ENCODE measurements around the gene TTC21B. TPM values are rescaled to one million over a fixed set of nuclear protein-coding genes. Genes with fewer than 3 reads are reported as not detected.
"Not testable (repeated sequence)": the region's sequence is repeated elsewhere in the genome, so short reads cannot be mapped to it uniquely, and the experiment has no call there.

TTC21B gene
- total and polyA plus RNA-seq, 5 experiments from 2014 or later, result 5.4 to 34.3 (median 7.7) TPM

GRCh38 chr2:165872101-165872791, 81.3 kb downstream of the TTC21B start:
- POLR2A ChIA-PET, result no interaction called here
- ATAC-seq (no peak), DNase-seq (no peak)
- H3K9me3 Mint-ChIP-seq, result no peaks in the 10 kb centered on the region
- H3K27me3 Mint-ChIP-seq, result no peaks in the 10 kb centered on the region
- peaks cover 0 to 33% (median 11%) of the 10 kb centered on the region in 3 donors for H3K36me3 Mint-ChIP-seq
- H3K4me1 Mint-ChIP-seq, result peaks cover 0 to 12% (median 6%) of the 10 kb centered on the region in 4 donors
- H3K27ac Mint-ChIP-seq, result peak overlapping the region in 1 of 10 donors; percentile 3
- H3K4me3 Mint-ChIP-seq, result no peak overlapping the region

- no peak for DNase-seq
- H3K27me3 Mint-ChIP-seq, result no peaks in the 10 kb centered on the region
- H3K36me3 Mint-ChIP-seq, result peaks cover 0 to 39% (median 11%) of the 10 kb centered on the region in 3 donors
- POLR2A ChIA-PET, result no interaction called here
- H3K4me1 Mint-ChIP-seq, result peaks cover 0 to 6% (median 5%) of the 10 kb centered on the region in 4 donors
- no peaks in the 10 kb centered on the region for H3K9me3 Mint-ChIP-seq
- peak overlapping the region in 3 of 10 donors; percentile 20 to 66 (median 49) for H3K27ac Mint-ChIP-seq
- H3K4me3 Mint-ChIP-seq, result no peak overlapping the region
- ATAC-seq, result no peak
Observed at GRCh38 chr2:165871025-165871424, 82.6 kb downstream of the TTC21B start.

- Mint-ChIP-seq H3K36me3 (peaks cover 0 to 44% (median 17%) of the 10 kb centered on the region in 3 donors), H3K4me1 (peaks cover 0 to 6% (median 5%) of the 10 kb centered on the region in 4 donors)
- DNase-seq, result no peak
Observed at GRCh38 chr2:165870346-165870745, 83.2 kb downstream of the TTC21B start.

GRCh38 chr2:165868211-165868610, 85.4 kb downstream of the TTC21B start:
- Mint-ChIP-seq H3K4me1 (peaks cover 0 to 6% (median 3%) of the 10 kb centered on the region in 4 donors), H3K9me3 (no peaks in the 10 kb centered on the region), H3K36me3 (peaks cover 0 to 56% (median 18%) of the 10 kb centered on the region in 3 donors), H3K27me3 (no peaks in the 10 kb centered on the region), H3K4me3 (no peak overlapping the region), H3K27ac (no peak overlapping the region)
- POLR2A ChIA-PET, result no interaction called here
- no peak for ATAC-seq
- DNase-seq, result no peak

More at GRCh38 chr2:165870346-165870745, 83.2 kb downstream of the TTC21B start:
- H3K27me3 Mint-ChIP-seq, result no peaks in the 10 kb centered on the region
- no peak overlapping the region for H3K4me3 Mint-ChIP-seq
- no peaks in the 10 kb centered on the region for H3K9me3 Mint-ChIP-seq
- H3K27ac Mint-ChIP-seq, result peak overlapping the region in 2 of 10 donors; percentile 26 to 32
- no peak for ATAC-seq
- POLR2A ChIA-PET, result no interaction called here

- POLR2A ChIA-PET, result no interaction called here
- no peak for DNase-seq
Observed at GRCh38 chr2:165864296-165864695, 89.3 kb downstream of the TTC21B start.

GRCh38 chr2:165863810-165864261, 89.7 kb downstream of the TTC21B start:
- Mint-ChIP-seq H3K27ac (no peak overlapping the region), H3K4me3 (no peak overlapping the region), H3K27me3 (no peaks in the 10 kb centered on the region), H3K36me3 (peaks cover 5 to 38% (median 19%) of the 10 kb centered on the region in 3 donors), H3K4me1 (peaks cover 0 to 6% (median 2%) of the 10 kb centered on the region in 4 donors), H3K9me3 (peaks cover 0 to 28% (median 13%) of the 10 kb centered on the region in 9 donors)
- POLR2A ChIA-PET, result no interaction called here
- ATAC-seq (no peak), DNase-seq (no peak)

More at GRCh38 chr2:165864296-165864695, 89.3 kb downstream of the TTC21B start:
- no peak overlapping the region for H3K4me3 Mint-ChIP-seq
- H3K9me3 Mint-ChIP-seq, result peaks cover 0 to 26% (median 11%) of the 10 kb centered on the region in 9 donors
- H3K4me1 Mint-ChIP-seq, result peaks cover 0 to 6% (median 2%) of the 10 kb centered on the region in 4 donors
- H3K27me3 Mint-ChIP-seq, result no peaks in the 10 kb centered on the region
- peaks cover 5 to 43% (median 19%) of the 10 kb centered on the region in 3 donors for H3K36me3 Mint-ChIP-seq
- no peak for ATAC-seq
- H3K27ac Mint-ChIP-seq, result no peak overlapping the region

- H3K4me1 Mint-ChIP-seq, H3K27me3 Mint-ChIP-seq, H3K4me3 Mint-ChIP-seq, ATAC-seq, DNase-seq, POLR2A ChIA-PET, H3K27ac Mint-ChIP-seq: not testable (repeated sequence)
- H3K36me3 Mint-ChIP-seq, result peaks cover 12 to 31% (median 28%) of the 10 kb centered on the region in 3 donors
- H3K9me3 Mint-ChIP-seq, result peaks cover 0 to 36% (median 13%) of the 10 kb centered on the region in 9 donors
Observed at GRCh38 chr2:165861083-165861482, 92.5 kb downstream of the TTC21B start.

GRCh38 chr2:165859723-165860122, 93.9 kb downstream of the TTC21B start:
- H3K27ac Mint-ChIP-seq, POLR2A ChIA-PET, H3K27me3 Mint-ChIP-seq, H3K4me1 Mint-ChIP-seq, DNase-seq, H3K4me3 Mint-ChIP-seq, ATAC-seq: not testable (repeated sequence)
- Mint-ChIP-seq H3K9me3 (peaks cover 0 to 42% (median 16%) of the 10 kb centered on the region in 9 donors), H3K36me3 (peaks cover 17 to 33% (median 25%) of the 10 kb centered on the region in 3 donors)

GRCh38 chr2:165857876-165858275, 95.7 kb downstream of the TTC21B start:
- POLR2A ChIA-PET, result no interaction called here
- Mint-ChIP-seq H3K4me3 (no peak overlapping the region), H3K27ac (no peak overlapping the region), H3K4me1 (peaks cover 0 to 2% (median 0%) of the 10 kb centered on the region in 4 donors), H3K36me3 (peaks cover 32 to 50% (median 33%) of the 10 kb centered on the region in 3 donors), H3K9me3 (peaks cover 2 to 54% (median 24%) of the 10 kb centered on the region in 9 donors), H3K27me3 (no peaks in the 10 kb centered on the region)
- DNase-seq (no peak), ATAC-seq (no peak)

- DNase-seq (no peak), ATAC-seq (no peak)
- Mint-ChIP-seq H3K27ac (no peak overlapping the region), H3K4me3 (no peak overlapping the region), H3K27me3 (no peaks in the 10 kb centered on the region), H3K36me3 (peaks cover 35 to 54% (median 52%) of the 10 kb centered on the region in 3 donors), H3K4me1 (peaks cover 0 to 2% (median 0%) of the 10 kb centered on the region in 4 donors), H3K9me3 (peaks cover 7 to 59% (median 40%) of the 10 kb centered on the region in 9 donors)
- POLR2A ChIA-PET, result no interaction called here
Observed at GRCh38 chr2:165852394-165852793, 101.2 kb downstream of the TTC21B start.

- POLR2A ChIA-PET, result no interaction called here
- Mint-ChIP-seq H3K4me3 (no peak overlapping the region), H3K9me3 (peaks cover 4 to 34% (median 21%) of the 10 kb centered on the region in 9 donors), H3K36me3 (peaks cover 13 to 22% (median 18%) of the 10 kb centered on the region in 3 donors), H3K4me1 (no peaks in the 10 kb centered on the region), H3K27me3 (no peaks in the 10 kb centered on the region), H3K27ac (no peak overlapping the region)
- ATAC-seq, result no peak
- DNase-seq, result no peak
Observed at GRCh38 chr2:165847001-165847400, 106.6 kb downstream of the TTC21B start.

GRCh38 chr2:165846056-165846455, 107.5 kb downstream of the TTC21B start:
- no peak overlapping the region for H3K4me3 Mint-ChIP-seq
- POLR2A ChIA-PET, result no interaction called here
- no peak for ATAC-seq

GRCh38 chr2:165844216-165844615, 109.4 kb downstream of the TTC21B start:
- H3K27me3 Mint-ChIP-seq, result no peaks in the 10 kb centered on the region
- no peak overlapping the region for H3K27ac Mint-ChIP-seq
- ATAC-seq, result no peak
- no peaks in the 10 kb centered on the region for H3K4me1 Mint-ChIP-seq
- peaks cover 0 to 24% (median 21%) of the 10 kb centered on the region in 3 donors for H3K36me3 Mint-ChIP-seq
- DNase-seq, result no peak
- POLR2A ChIA-PET, result no interaction called here
- H3K4me3 Mint-ChIP-seq, result no peak overlapping the region
- peaks cover 0 to 9% (median 3%) of the 10 kb centered on the region in 9 donors for H3K9me3 Mint-ChIP-seq

More at GRCh38 chr2:165846056-165846455, 107.5 kb downstream of the TTC21B start:
- Mint-ChIP-seq H3K9me3 (peaks cover 4 to 25% (median 14%) of the 10 kb centered on the region in 9 donors), H3K36me3 (peaks cover 16 to 19% (median 19%) of the 10 kb centered on the region in 3 donors), H3K27ac (no peak overlapping the region), H3K27me3 (no peaks in the 10 kb centered on the region), H3K4me1 (no peaks in the 10 kb centered on the region)
- no peak for DNase-seq

Measured in naive thymus-derived CD8-positive, alpha-beta T cell (primary cell).